ENCODE measurements around the gene MAP3K1.
"Not testable (repeated sequence)": the region's sequence is repeated elsewhere in the genome, so short reads cannot be mapped to it uniquely, and the experiment has no call there.

MAP3K1 gene

GRCh38 chr5:56816546-56817081 is 1.3 kb downstream of the MAP3K1 start:
- DNase-seq: peak; percentile 63 to 73

GRCh38 chr5:56817263-56818014 is 2.1 kb downstream of the MAP3K1 start:
- DNase-seq: no peak

GRCh38 chr5:56818450-56819037 is 3.2 kb downstream of the MAP3K1 start:
- DNase-seq: peak in 1 of 2 experiments; percentile 32

GRCh38 chr5:56819060-56819881 is 3.9 kb downstream of the MAP3K1 start:
- DNase-seq: no peak

- DNase-seq: not testable (repeated sequence)
Measured at GRCh38 chr5:56821868-56822267, 6.5 kb downstream of the MAP3K1 start.

GRCh38 chr5:56822981-56823380 is 7.6 kb downstream of the MAP3K1 start:
- DNase-seq: no peak

- DNase-seq: no peak
Measured at GRCh38 chr5:56824019-56824418, 8.7 kb downstream of the MAP3K1 start.

- no peak for DNase-seq
Measured at GRCh38 chr5:56825222-56825824, 10.0 kb downstream of the MAP3K1 start.

GRCh38 chr5:56827049-56827448 is 11.7 kb downstream of the MAP3K1 start:
- DNase-seq: peak in 1 of 2 experiments; percentile 9

GRCh38 chr5:56827924-56828323 is 12.6 kb downstream of the MAP3K1 start:
- DNase-seq: no peak

- no peak for DNase-seq
Measured at GRCh38 chr5:56829137-56829908, 14.0 kb downstream of the MAP3K1 start.

- no peak for DNase-seq
Measured at GRCh38 chr5:56831773-56832172, 16.4 kb downstream of the MAP3K1 start.

- DNase-seq: no peak
Measured at GRCh38 chr5:56833325-56833724, 18.0 kb downstream of the MAP3K1 start.

GRCh38 chr5:56837381-56837780 is 22.0 kb downstream of the MAP3K1 start:
- no peak for DNase-seq

- DNase-seq: no peak
Measured at GRCh38 chr5:56837956-56838355, 22.6 kb downstream of the MAP3K1 start.

GRCh38 chr5:56838409-56839039 is 23.2 kb downstream of the MAP3K1 start:
- peak in 1 of 2 experiments; percentile 67 for DNase-seq

GRCh38 chr5:56839062-56839461 is 23.7 kb downstream of the MAP3K1 start:
- no peak for DNase-seq

GRCh38 chr5:56840597-56840996 is 25.2 kb downstream of the MAP3K1 start:
- no peak for DNase-seq

GRCh38 chr5:56845277-56845676 is 29.9 kb downstream of the MAP3K1 start:
- no peak for DNase-seq

GRCh38 chr5:56845904-56846480 is 30.6 kb downstream of the MAP3K1 start:
- no peak for DNase-seq

- no peak for DNase-seq
Measured at GRCh38 chr5:56848206-56848605, 32.9 kb downstream of the MAP3K1 start.

Measured in SW 1271 (cell line).